Upper lobe of left lung (tissue), 6 donors: ENCODE measurements around the gene RBPJ. TPM values are rescaled to one million over a fixed set of nuclear protein-coding genes. Genes with fewer than 3 reads are reported as not detected.
A peak's percentile ranks its signal among the peaks of the same experiment; 100 is the strongest.

ENCODE experiments used
- ATAC-seq, 2 donors: fragments of 200-7000 bp; cut with Tn5 transposase; one replicate each; pipeline ENCODE4 v1.9.1; 2022; ENCODE audit warnings: mild to moderate bottlenecking in 2 of 2, moderate library complexity in 2 of 2; ENCODE audit not compliant: low FRiP score in 2 of 2
- DNase-seq, 2 donors: peaks; one replicate each; pipeline ENCODE4 v3.0.0-alpha.2; 2019 to 2020
- H3K27ac ChIP-seq, 4 donors: fragments of 200-600 bp; sonication (generic); one replicate each; pipeline ENCODE4 v1.5.1; 2016 to 2019
- H3K27me3 ChIP-seq, 4 donors: fragments of 200-600 bp; sonication (generic); one replicate each; pipeline ENCODE4 v1.5.1; 2017 to 2019
- H3K36me3 ChIP-seq, 4 donors: fragments of 200-600 bp; sonication (generic); one replicate each; pipeline ENCODE4 v1.5.1; 2016 to 2019
- H3K4me1 ChIP-seq, 4 donors: fragments of 200-600 bp; sonication (generic); one replicate each; pipeline ENCODE4 v1.5.1; 2018 to 2019
- H3K4me3 ChIP-seq, 4 donors: fragments of 200-600 bp; sonication (generic); one replicate each; pipeline ENCODE4 v1.5.1; 2017 to 2019; ENCODE audit warnings: mild to moderate bottlenecking in 2 of 4, moderate library complexity in 1 of 4
- H3K9me3 ChIP-seq, 4 donors: fragments of 200-600 bp; sonication (generic); one replicate each; pipeline ENCODE4 v1.5.1; 2018 to 2019
- CTCF ChIP-seq, 6 experiments: fragments of 450-650 bp in 4 of 6; fragments of 200-600 bp in 2 of 6; sonication (generic) in 2 of 6; IDR thresholded peaks; one replicate each; pipeline ENCODE4 v1.5.1; 2016 to 2019; ENCODE audit warnings: antibody characterized with exemption in 6 of 6
- EP300 ChIP-seq, 4 donors: sonication (generic); formaldehyde crosslinking; IDR thresholded peaks; one replicate each; pipeline ENCODE4 v1.5.1; 2017; ENCODE audit warnings: antibody characterized with exemption in 4 of 4, control low read depth in 2 of 4
- POLR2A ChIP-seq, 4 donors: fragments of 450-650 bp; IDR thresholded peaks; one replicate each; pipeline ENCODE4 v1.5.1; 2016 to 2017; ENCODE audit warnings: antibody characterized with exemption in 4 of 4, mild to moderate bottlenecking in 2 of 4
- POLR2AphosphoS5 ChIP-seq, 2 donors: sonication (generic); formaldehyde crosslinking; IDR thresholded peaks; one replicate each; pipeline ENCODE4 v1.5.1; 2017; ENCODE audit warnings: antibody characterized with exemption in 2 of 2
- WGBS, 2 donors: methylation state at CpG; one replicate each; pipeline ENCODE4 v1.1.5; 2017 to 2018; 5-methylcytosine and 5-hydroxymethylcytosine counted together
- total RNA-seq, 6 donors: library from RNA; depleted of rRNA in 4 of 6; stranded (reverse); fragments of >200 nt in 4 of 6; gene quantifications; one replicate each; pipeline versions ENCODE4 v1.1.0 to v1.2.1, GENCODE V29; 2016 to 2021
- donor health status: DM: no; HTN: no; CAD: no; lungs with moderate emphysema.
- donor health status: DM: no; HTN: yes; CAD: no; lungs with severe emphysema.

The RBPJ gene
- total RNA-seq, 6 donors from 2014 or later, result 59.4 to 93.2 (median 79.4) TPM

GRCh38 chr4:26299254-26299882 lies 21.4 kb upstream of the RBPJ start:
- H3K27ac ChIP-seq, result no peak overlapping the region
- H3K9me3 ChIP-seq, result no peaks in the 10 kb centered on the region
- H3K4me1 ChIP-seq, result peaks cover 0 to 7% (median 4%) of the 10 kb centered on the region in 4 donors
- no peaks in the 10 kb centered on the region for H3K36me3 ChIP-seq
- H3K27me3 ChIP-seq, result no peaks in the 10 kb centered on the region
- H3K4me3 ChIP-seq, result no peak overlapping the region
- DNase-seq, result no peak
- WGBS, 2 donors, result 78 to 81% methylated on average over 9 of the region's 9 CpGs
- no peak for ATAC-seq
- TF ChIP-seq EP300 (IDR thresholded peaks at IDR 0.05) (no peak), CTCF (IDR thresholded peaks at IDR 0.05) (no peak), POLR2AphosphoS5 (IDR thresholded peaks at IDR 0.05) (no peak), POLR2A (IDR thresholded peaks at IDR 0.05) (no peak)

GRCh38 chr4:26300314-26301307 lies 20.2 kb upstream of the RBPJ start:
- DNase-seq, result no peak
- no peak for ATAC-seq
- Histone ChIP-seq H3K27ac (no peak overlapping the region), H3K4me3 (no peak overlapping the region), H3K4me1 (peaks cover 0 to 7% (median 4%) of the 10 kb centered on the region in 4 donors), H3K27me3 (no peaks in the 10 kb centered on the region), H3K9me3 (no peaks in the 10 kb centered on the region), H3K36me3 (no peaks in the 10 kb centered on the region)
- TF ChIP-seq CTCF (IDR thresholded peaks at IDR 0.05), result no peak
- TF ChIP-seq POLR2AphosphoS5 (IDR thresholded peaks at IDR 0.05), result no peak
- TF ChIP-seq POLR2A (IDR thresholded peaks at IDR 0.05), result no peak
- TF ChIP-seq EP300 (IDR thresholded peaks at IDR 0.05), result no peak
- 74 to 80% methylated on average over 8 of the region's 8 CpGs for WGBS, 2 donors

- Histone ChIP-seq H3K36me3 (no peaks in the 10 kb centered on the region), H3K4me3 (no peak overlapping the region), H3K9me3 (no peaks in the 10 kb centered on the region), H3K4me1 (peaks cover 0 to 5% (median 1%) of the 10 kb centered on the region in 4 donors), H3K27ac (peak overlapping the region in 1 of 4 donors; percentile 14), H3K27me3 (no peaks in the 10 kb centered on the region)
- WGBS, 2 donors, result 67 to 80% methylated on average over 5 of the region's 5 CpGs
- ATAC-seq (peak in 1 of 2 donors; percentile 89), DNase-seq (no peak)
- TF ChIP-seq POLR2A (IDR thresholded peaks at IDR 0.05), result no peak
- TF ChIP-seq POLR2AphosphoS5 (IDR thresholded peaks at IDR 0.05), result no peak
- no peak for TF ChIP-seq EP300 (IDR thresholded peaks at IDR 0.05)
- TF ChIP-seq CTCF (IDR thresholded peaks at IDR 0.05), result no peak
Observed at GRCh38 chr4:26302031-26302899, 18.5 kb upstream of the RBPJ start.

GRCh38 chr4:26303008-26303407 lies 17.8 kb upstream of the RBPJ start:
- Histone ChIP-seq H3K27ac (no peak overlapping the region), H3K36me3 (no peaks in the 10 kb centered on the region), H3K4me3 (no peak overlapping the region), H3K9me3 (no peaks in the 10 kb centered on the region), H3K27me3 (no peaks in the 10 kb centered on the region), H3K4me1 (peaks cover 0 to 5% (median under 1%) of the 10 kb centered on the region in 4 donors)
- WGBS, 2 donors, result 94 to 97% methylated on average over 4 of the region's 4 CpGs
- ATAC-seq (no peak), DNase-seq (no peak)
- TF ChIP-seq POLR2AphosphoS5 (IDR thresholded peaks at IDR 0.05), result no peak
- TF ChIP-seq CTCF (IDR thresholded peaks at IDR 0.05), result no peak
- no peak for TF ChIP-seq EP300 (IDR thresholded peaks at IDR 0.05)
- no peak for TF ChIP-seq POLR2A (IDR thresholded peaks at IDR 0.05)
